Panc1 (cell line): ENCODE measurements around the gene TENT4B. TPM values are rescaled to one million over a fixed set of nuclear protein-coding genes. Genes with fewer than 3 reads are reported as not detected.

ENCODE experiments used
- ATAC-seq: fragments of 200-7000 bp; cut with Tn5 transposase; 2 replicates; pipeline ENCODE4 v1.9.1; 2020; ENCODE audit warnings: mild to moderate bottlenecking, moderate library complexity
- BruUV-seq: library from RNA; stranded (reverse); fragments of 400-500 nt; replicated peaks from 2 replicates; lab custom pipeline; 2021; lab: Mats Ljungman, UMichigan
- CTCF ChIA-PET: fragments of 300-600 bp; sonication (Branson Sonifier 250); formaldehyde crosslinking; loops from one replicate; lab custom pipeline; 2022; ENCODE audit warnings: antibody characterized with exemption; lab: Charles Lee
- POLR2A ChIA-PET: fragments of 300-600 bp; sonication (Branson Sonifier 250); formaldehyde crosslinking; loops from one replicate; lab custom pipeline; 2022; ENCODE audit warnings: antibody characterized with exemption; lab: Charles Lee
- DNase-seq: peaks from one replicate; pipeline ENCODE4 v3.0.0-alpha.2; 2010; ENCODE audit warnings: low read depth, low spot score
- H3K27ac ChIP-seq: 2 replicates; pipeline ENCODE4 v1.5.1; 2011; ENCODE audit warnings: mild to moderate bottlenecking, low read length, inconsistent platforms
- H3K27me3 ChIP-seq: fragments of 200-500 bp; sonication (Bioruptor generic); 2 replicates; pipeline ENCODE4 v1.6.0; 2014; ENCODE audit warnings: low read length, inconsistent platforms; ENCODE audit not compliant: control insufficient read depth, insufficient read depth
- H3K36me3 ChIP-seq: fragments of 200-500 bp; sonication (Bioruptor generic); 2 replicates; pipeline ENCODE4 v1.5.1; 2014; ENCODE audit warnings: inconsistent platforms, mild to moderate bottlenecking, low read length, moderate library complexity; ENCODE audit not compliant: control insufficient read depth, insufficient read depth
- H3K4me1 ChIP-seq: 2 replicates; pipeline ENCODE4 v1.5.1; 2011; ENCODE audit warnings: inconsistent platforms, mild to moderate bottlenecking, low read length, moderate library complexity; ENCODE audit not compliant: control insufficient read depth, insufficient read depth
- H3K4me3 ChIP-seq, 2 experiments: 2 replicates each; pipeline ENCODE4 v1.5.1; 2011 to 2012; ENCODE audit warnings: low read depth in 2 of 2, low read length in 2 of 2, mild to moderate bottlenecking in 2 of 2, inconsistent platforms in 1 of 2, moderate library complexity in 1 of 2
- H3K9me3 ChIP-seq: fragments of 200-500 bp; sonication (Bioruptor generic); 2 replicates; pipeline ENCODE4 v1.5.1; 2014; ENCODE audit warnings: low read depth, mild to moderate bottlenecking, inconsistent platforms, low read length, moderate library complexity; ENCODE audit not compliant: control insufficient read depth, insufficient read depth
- CTCF ChIP-seq: fragments of 450-650 bp; IDR thresholded peaks from 2 replicates; pipeline ENCODE4 v1.5.1; 2017; ENCODE audit warnings: mild to moderate bottlenecking
- POLR2AphosphoS5 ChIP-seq: IDR thresholded peaks from 2 replicates; pipeline ENCODE4 v1.6.1; 2012; ENCODE audit warnings: mild to moderate bottlenecking, low read depth, low read length, moderate library complexity
- REST ChIP-seq, 2 experiments: IDR thresholded peaks; 2 replicates each; pipeline ENCODE4 v1.6.1; 2011 to 2012; ENCODE audit warnings: low read depth in 2 of 2, control low read depth in 1 of 2, low read length in 1 of 2, mild to moderate bottlenecking in 1 of 2, moderate library complexity in 1 of 2; ENCODE audit not compliant: insufficient read depth in 1 of 2
- SIN3A ChIP-seq: IDR thresholded peaks from 2 replicates; pipeline ENCODE4 v1.6.1; 2012; ENCODE audit warnings: low read depth, mild to moderate bottlenecking, low read length, moderate library complexity, borderline replicate concordance; ENCODE audit not compliant: insufficient read depth
- TCF7L2 ChIP-seq: IDR thresholded peaks from 2 replicates; pipeline ENCODE4 v1.6.1; 2011; ENCODE audit warnings: mild to moderate bottlenecking, low read depth, low read length, inconsistent platforms
- in situ Hi-C: cut with HindIII; loops from 2 replicates; pipeline ENCODE4 v1.10.0; 2016; ENCODE audit warnings: low sequenced_read_pairs, low pct_unique_long_range_greater_than_20kb
- intact Hi-C: fragments of 100-400 bp; cut with micrococcal nuclease; formaldehyde crosslinking; loops from one replicate; pipeline ENCODE4 v1.10.0; 2022; ENCODE audit not compliant: unreplicated experiment
- total RNA-seq: library from RNA; stranded (reverse); gene quantifications from one replicate; pipeline ENCODE4 v1.2.1, GENCODE V29; 2021; ENCODE audit not compliant: unreplicated experiment

Gene TENT4B
- total RNA-seq, 1 experiment from 2014 or later = 9.7 TPM

- DNase-seq (no peak), ATAC-seq (peak; percentile 55; the same call in 1 of the 2 replicates)
- in situ Hi-C loops (no loop called here), intact Hi-C loops (no loop called here)
- H3K36me3 ChIP-seq = no peaks in the 10 kb centered on the region
- peaks cover 21% of the 10 kb centered on the region for H3K4me1 ChIP-seq
- ChIA-PET CTCF (no interaction called here), POLR2A (no interaction called here)
- TF ChIP-seq POLR2AphosphoS5 (no peak), TCF7L2 (no peak), SIN3A (no peak), REST (IDR thresholded peaks at IDR 0.05; ENCODE audit: insufficient read depth in 1 of 2, low read depth in 2 of 2, low read length in 1 of 2) (no peak), CTCF (no peak)
- H3K27me3 ChIP-seq = no peaks in the 10 kb centered on the region
- BruUV-seq = no TSS peak
- H3K4me3 ChIP-seq = no peak overlapping the region
- H3K27ac ChIP-seq = no peak overlapping the region
- H3K9me3 ChIP-seq = no peaks in the 10 kb centered on the region
Observed at GRCh38 chr16:50204453-50205108, 51.5 kb downstream of the TENT4B start.

DNA sequence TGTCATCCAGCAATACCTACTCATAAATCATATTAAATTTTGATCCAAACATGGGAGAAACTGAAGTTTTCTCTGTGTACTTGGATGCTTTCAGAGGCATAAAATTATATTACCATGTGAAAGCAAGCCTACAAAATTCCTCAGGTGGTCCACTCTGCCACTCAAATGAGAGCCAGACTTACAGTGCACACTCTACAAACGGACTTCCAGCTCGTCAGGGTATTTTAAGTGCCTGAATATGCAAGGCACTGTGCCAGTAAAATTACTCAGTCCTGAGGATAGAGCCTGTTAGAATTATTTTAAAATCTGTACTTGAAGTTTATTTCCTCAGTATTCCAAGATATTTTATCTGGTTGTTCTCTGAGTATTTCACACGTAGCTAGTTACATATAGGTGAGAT, 54.5 kb downstream of the TENT4B start:
- H3K4me1 ChIP-seq = peaks cover 21% of the 10 kb centered on the region
- no peaks in the 10 kb centered on the region for H3K36me3 ChIP-seq
- TF ChIP-seq REST (IDR thresholded peaks at IDR 0.05; ENCODE audit: insufficient read depth in 1 of 2, low read depth in 2 of 2, low read length in 1 of 2) (no peak), POLR2AphosphoS5 (no peak), TCF7L2 (no peak), SIN3A (no peak), CTCF (no peak)
- POLR2A ChIA-PET = no interaction called here
- H3K27me3 ChIP-seq = no peaks in the 10 kb centered on the region
- no peak overlapping the region for H3K4me3 ChIP-seq
- H3K9me3 ChIP-seq = no peaks in the 10 kb centered on the region
- ATAC-seq (no peak), DNase-seq (no peak)
- CTCF ChIA-PET = no interaction called here
- intact Hi-C loops = no loop called here
- BruUV-seq = no TSS peak
- in situ Hi-C loops = no loop called here
- H3K27ac ChIP-seq = no peak overlapping the region
